ENCODE measurements around the gene ZAR1L. TPM values are rescaled to one million over a fixed set of nuclear protein-coding genes. Genes with fewer than 3 reads are reported as not detected.
A peak's percentile ranks its signal among the peaks of the same experiment; 100 is the strongest.
"Not testable (repeated sequence)": the region's sequence is repeated elsewhere in the genome, so short reads cannot be mapped to it uniquely, and the experiment has no call there.

ZAR1L gene, protein sequence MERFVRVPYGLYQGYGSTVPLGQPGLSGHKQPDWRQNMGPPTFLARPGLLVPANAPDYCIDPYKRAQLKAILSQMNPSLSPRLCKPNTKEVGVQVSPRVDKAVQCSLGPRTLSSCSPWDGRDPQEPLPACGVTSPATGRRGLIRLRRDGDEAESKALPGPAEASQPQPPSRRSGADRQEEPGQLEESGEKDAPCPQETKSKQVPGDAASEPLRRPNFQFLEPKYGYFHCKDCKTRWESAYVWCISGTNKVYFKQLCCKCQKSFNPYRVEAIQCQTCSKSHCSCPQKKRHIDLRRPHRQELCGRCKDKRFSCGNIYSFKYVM
- not detected for total RNA-seq
- polyA plus RNA-seq, result not detected
- total RNA-seq, result 1.5 reads per million, percentile 4 among the genes with 10 or more reads in this experiment

DNA sequence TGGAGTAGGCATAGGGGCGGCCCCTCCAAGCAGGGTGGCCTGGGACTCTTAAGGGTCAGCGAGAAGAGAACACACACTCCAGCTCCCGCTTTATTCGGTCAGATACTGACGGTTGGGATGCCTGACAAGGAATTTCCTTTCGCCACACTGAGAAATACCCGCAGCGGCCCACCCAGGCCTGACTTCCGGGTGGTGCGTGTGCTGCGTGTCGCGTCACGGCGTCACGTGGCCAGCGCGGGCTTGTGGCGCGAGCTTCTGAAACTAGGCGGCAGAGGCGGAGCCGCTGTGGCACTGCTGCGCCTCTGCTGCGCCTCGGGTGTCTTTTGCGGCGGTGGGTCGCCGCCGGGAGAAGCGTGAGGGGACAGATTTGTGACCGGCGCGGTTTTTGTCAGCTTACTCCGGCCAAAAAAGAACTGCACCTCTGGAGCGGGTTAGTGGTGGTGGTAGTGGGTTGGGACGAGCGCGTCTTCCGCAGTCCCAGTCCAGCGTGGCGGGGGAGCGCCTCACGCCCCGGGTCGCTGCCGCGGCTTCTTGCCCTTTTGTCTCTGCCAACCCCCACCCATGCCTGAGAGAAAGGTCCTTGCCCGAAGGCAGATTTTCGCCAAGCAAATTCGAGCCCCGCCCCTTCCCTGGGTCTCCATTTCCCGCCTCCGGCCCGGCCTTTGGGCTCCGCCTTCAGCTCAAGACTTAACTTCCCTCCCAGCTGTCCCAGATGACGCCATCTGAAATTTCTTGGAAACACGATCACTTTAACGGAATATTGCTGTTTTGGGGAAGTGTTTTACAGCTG, at the start of gene ZAR1L, which contains the start of gene BRCA2:
TSS of gene ZAR1L (minus strand) at position 126 of the 790 bp plus-strand sequence. CDS start 3,438 bp downstream, outside the sequence.
TSS of gene BRCA2 (plus strand) at position 271 of the 790 bp plus-strand sequence. CDS start 953 bp downstream, outside the sequence.
- H3K4me1 ChIP-seq (ENCODE audit: control insufficient read depth in 2 of 2, insufficient read depth in 2 of 2, low read length in 2 of 2), result peaks cover 7 to 8% of the 10 kb centered on the region in 2 donors
- Mint-ChIP-seq H3K9me3 (no peaks in the 10 kb centered on the region), H3K36me3 (peaks cover 0 to 15% (median 7%) of the 10 kb centered on the region in 5 donors), H3K4me1 (peaks cover 5 to 43% (median 9%) of the 10 kb centered on the region in 7 donors), H3K27ac (peak within 1 kb of the TSS; percentile 98 to 100 (median 100)), H3K4me3 (peak within 1 kb of the TSS; percentile 92 to 98 (median 96)), H3K27me3 (no peaks in the 10 kb centered on the region)
- CTCF ChIA-PET, result interaction anchor here (0.8 kb wide), 1 partner anchor 172 kb away, joined by 4 read pairs; no protein-coding TSS in a partner anchor
- intact Hi-C loops (cut with micrococcal nuclease), result loop anchor here (1.0 to 5.0 kb wide), 14 partner anchors 37 to 1503 kb away; partner anchors contain the start of genes N4BP2L2 (in 2 of the 2), PDS5B (in 2 of the 2), RFC3 (in 2 of the 2) and HSPH1 (in 1 of the 2)
- H3K27me3 ChIP-seq (ENCODE audit: control insufficient read depth in 2 of 2, insufficient read depth in 2 of 2, low read length in 2 of 2), result no peaks in the 10 kb centered on the region
- ATAC-seq, result peak; percentile 94
- H3K36me3 ChIP-seq (ENCODE audit: control insufficient read depth in 2 of 3, insufficient read depth in 3 of 3, low read length in 3 of 3), result peaks cover 0 to 5% (median 0%) of the 10 kb centered on the region in 3 experiments
- peak within 1 kb of the TSS; percentile 94 for H3K4me3 ChIP-seq (ENCODE audit: low read length)
- peak within 1 kb of the TSS; percentile 99 for H3K27ac ChIP-seq (ENCODE audit: low read depth, low read length)
- H3K9me3 ChIP-seq (ENCODE audit: control insufficient read depth in 2 of 3, low read length in 3 of 3), result no peaks in the 10 kb centered on the region
- POLR2A ChIA-PET, result interaction anchor here (0.6 to 3.5 kb wide), 10 partner anchors 10 to 1228 kb away, joined by 3 to 55 read pairs (median 6); partner anchors contain the start of genes FRY, N4BP2L1, N4BP2L2 and PDS5B
- DNase-seq, result peak; percentile 79 to 90 (median 86)

DNA sequence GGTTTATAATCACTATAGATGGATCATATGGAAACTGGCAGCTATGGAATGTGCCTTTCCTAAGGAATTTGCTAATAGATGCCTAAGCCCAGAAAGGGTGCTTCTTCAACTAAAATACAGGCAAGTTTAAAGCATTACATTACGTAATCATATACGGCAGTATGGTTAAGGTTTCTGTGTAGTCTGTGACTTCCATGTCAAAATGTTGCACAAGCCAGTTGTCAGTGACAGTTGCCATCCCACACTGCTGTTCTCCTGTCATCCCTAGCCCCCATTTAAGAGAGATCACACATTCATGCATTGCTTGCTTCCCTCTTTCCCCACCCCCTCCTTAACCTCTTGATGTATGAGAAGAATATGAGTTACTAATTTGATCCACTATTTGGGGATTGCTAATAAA, 47.4 kb upstream of the ZAR1L start:
- Histone ChIP-seq H3K36me3 (ENCODE audit: control insufficient read depth in 2 of 3, insufficient read depth in 3 of 3, low read length in 3 of 3) (no peaks in the 10 kb centered on the region), H3K4me1 (ENCODE audit: control insufficient read depth in 2 of 2, insufficient read depth in 2 of 2, low read length in 2 of 2) (no peaks in the 10 kb centered on the region), H3K4me3 (ENCODE audit: low read length) (no peak overlapping the region), H3K9me3 (ENCODE audit: control insufficient read depth in 2 of 3, low read length in 3 of 3) (no peaks in the 10 kb centered on the region), H3K27ac (ENCODE audit: low read depth, low read length) (no peak overlapping the region), H3K27me3 (ENCODE audit: control insufficient read depth in 2 of 2, insufficient read depth in 2 of 2, low read length in 2 of 2) (no peaks in the 10 kb centered on the region)
- Mint-ChIP-seq H3K4me3 (no peak overlapping the region), H3K9me3 (peaks cover 0 to 4% (median 0%) of the 10 kb centered on the region in 11 donors), H3K27ac (no peak overlapping the region), H3K4me1 (peaks cover 0 to 4% (median 0%) of the 10 kb centered on the region in 7 donors), H3K27me3 (no peaks in the 10 kb centered on the region), H3K36me3 (peaks cover 0 to 22% (median 5%) of the 10 kb centered on the region in 5 donors)
- POLR2A ChIA-PET, result no interaction called here
- ATAC-seq (no peak), DNase-seq (no peak)
- intact Hi-C loops (cut with micrococcal nuclease), result no loop called here
- CTCF ChIA-PET, result no interaction called here

DNA sequence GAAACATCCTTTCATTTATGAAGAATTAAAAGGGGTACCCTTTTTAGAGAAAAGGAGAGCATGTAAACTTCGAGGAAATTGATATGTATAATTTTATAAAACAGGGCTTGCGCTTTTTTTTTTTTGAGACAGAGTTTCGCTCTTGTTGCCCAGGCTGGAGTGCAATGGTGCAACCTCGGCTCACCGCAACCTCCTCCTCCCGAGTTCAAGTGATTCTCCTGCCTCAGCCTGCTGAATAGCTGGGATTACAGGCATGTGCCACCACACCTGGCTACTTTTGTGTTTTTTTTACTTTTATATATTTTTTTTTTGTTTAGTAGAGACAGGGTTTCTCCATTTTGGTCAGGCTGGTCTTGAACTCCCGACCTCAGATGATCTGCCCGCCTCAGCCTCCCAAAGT, 40.8 kb upstream of the ZAR1L start:
- H3K4me3 ChIP-seq (ENCODE audit: low read length); ATAC-seq; H3K27ac ChIP-seq (ENCODE audit: low read depth, low read length); H3K9me3 ChIP-seq (ENCODE audit: control insufficient read depth in 2 of 3, low read length in 3 of 3); POLR2A ChIA-PET; H3K27me3 Mint-ChIP-seq; intact Hi-C loops (cut with micrococcal nuclease); H3K36me3 ChIP-seq (ENCODE audit: control insufficient read depth in 2 of 3, insufficient read depth in 3 of 3, low read length in 3 of 3); H3K9me3 Mint-ChIP-seq; H3K4me1 ChIP-seq (ENCODE audit: control insufficient read depth in 2 of 2, insufficient read depth in 2 of 2, low read length in 2 of 2); H3K4me3 Mint-ChIP-seq; CTCF ChIA-PET; H3K27ac Mint-ChIP-seq; H3K4me1 Mint-ChIP-seq; DNase-seq; H3K27me3 ChIP-seq (ENCODE audit: control insufficient read depth in 2 of 2, insufficient read depth in 2 of 2, low read length in 2 of 2): not testable (repeated sequence)
- H3K36me3 Mint-ChIP-seq, result peaks cover 0 to 22% (median 4%) of the 10 kb centered on the region in 5 donors

DNA sequence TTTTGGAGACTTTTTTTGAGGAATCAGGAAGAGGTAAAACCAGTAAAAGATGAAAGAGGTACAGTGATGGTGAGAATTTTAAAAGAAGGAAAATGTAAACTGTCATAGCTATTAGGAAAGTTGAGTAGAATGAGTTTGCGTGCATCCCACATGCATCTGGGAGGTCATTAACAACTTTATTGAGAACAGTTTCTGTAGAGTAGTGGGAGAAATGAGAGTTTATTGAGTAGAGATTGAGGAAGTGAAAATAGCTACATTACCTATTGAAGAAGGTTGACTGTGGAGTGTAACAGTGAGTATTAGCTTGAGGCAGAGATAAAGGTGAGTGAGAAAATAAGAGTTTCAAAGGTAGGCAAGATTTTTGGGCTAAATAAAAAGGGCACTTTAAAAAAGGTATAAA, 38.9 kb upstream of the ZAR1L start:
- DNase-seq (no peak), ATAC-seq (no peak)
- Mint-ChIP-seq H3K9me3 (no peaks in the 10 kb centered on the region), H3K4me3 (no peak overlapping the region), H3K4me1 (peaks cover 0 to 9% (median 0%) of the 10 kb centered on the region in 7 donors), H3K27ac (no peak overlapping the region), H3K27me3 (no peaks in the 10 kb centered on the region), H3K36me3 (peaks cover 0 to 27% (median 8%) of the 10 kb centered on the region in 5 donors)
- Histone ChIP-seq H3K27ac (ENCODE audit: low read depth, low read length) (no peak overlapping the region), H3K36me3 (ENCODE audit: control insufficient read depth in 2 of 3, insufficient read depth in 3 of 3, low read length in 3 of 3) (no peaks in the 10 kb centered on the region), H3K4me3 (ENCODE audit: low read length) (no peak overlapping the region), H3K9me3 (ENCODE audit: control insufficient read depth in 2 of 3, low read length in 3 of 3) (no peaks in the 10 kb centered on the region), H3K4me1 (ENCODE audit: control insufficient read depth in 2 of 2, insufficient read depth in 2 of 2, low read length in 2 of 2) (no peaks in the 10 kb centered on the region), H3K27me3 (ENCODE audit: control insufficient read depth in 2 of 2, insufficient read depth in 2 of 2, low read length in 2 of 2) (no peaks in the 10 kb centered on the region)
- ChIA-PET CTCF (no interaction called here), POLR2A (no interaction called here)
- intact Hi-C loops (cut with micrococcal nuclease), result loop anchor here in 1 of 2 donors (5.0 kb wide), 1 partner anchor 37 kb away; the partner anchor contains the start of genes BRCA2 and ZAR1L

DNA sequence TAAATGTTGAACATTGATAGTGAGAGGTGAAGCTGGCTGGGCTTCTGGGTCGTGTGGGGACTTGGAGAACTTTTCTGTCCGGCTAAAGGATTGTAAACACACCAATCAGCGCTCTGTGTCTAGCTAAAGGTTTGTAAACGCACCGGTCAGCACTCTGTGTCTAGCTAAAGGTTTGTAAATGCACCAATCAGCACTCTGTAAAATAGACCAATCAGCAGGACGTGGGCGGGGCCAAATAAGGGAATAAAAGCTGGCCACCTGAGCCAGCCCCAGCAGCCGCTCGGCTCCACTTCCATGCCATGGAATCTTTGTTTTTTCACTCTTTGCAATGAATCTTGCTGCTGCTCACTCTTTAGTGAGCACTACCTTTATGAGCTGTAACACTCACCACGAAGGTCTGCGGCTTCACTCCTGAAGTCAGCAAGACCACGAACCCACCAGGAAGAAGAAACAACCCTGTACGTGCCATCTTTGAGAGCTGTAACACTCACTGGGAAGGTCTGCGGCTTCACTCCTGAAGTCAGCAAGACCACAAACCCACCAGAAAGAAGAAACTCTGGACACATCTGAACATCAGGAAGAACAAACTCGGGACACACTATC, 35.8 kb upstream of the ZAR1L start:
- H3K9me3 ChIP-seq (ENCODE audit: control insufficient read depth in 2 of 3, low read length in 3 of 3); H3K27me3 ChIP-seq (ENCODE audit: control insufficient read depth in 2 of 2, insufficient read depth in 2 of 2, low read length in 2 of 2); H3K27me3 Mint-ChIP-seq; H3K4me3 ChIP-seq (ENCODE audit: low read length); ATAC-seq; H3K36me3 ChIP-seq (ENCODE audit: control insufficient read depth in 2 of 3, insufficient read depth in 3 of 3, low read length in 3 of 3); POLR2A ChIA-PET; H3K9me3 Mint-ChIP-seq; H3K27ac ChIP-seq (ENCODE audit: low read depth, low read length); H3K4me3 Mint-ChIP-seq; H3K4me1 ChIP-seq (ENCODE audit: control insufficient read depth in 2 of 2, insufficient read depth in 2 of 2, low read length in 2 of 2); CTCF ChIA-PET; DNase-seq: not testable (repeated sequence)
- Mint-ChIP-seq H3K27ac (peak overlapping the region in 1 of 9 donors; percentile 9), H3K4me1 (peaks cover 0 to 22% (median 0%) of the 10 kb centered on the region in 7 donors), H3K36me3 (peaks cover 0 to 34% (median 9%) of the 10 kb centered on the region in 5 donors)
- intact Hi-C loops (cut with micrococcal nuclease), result loop anchor here in 1 of 2 donors (5.0 kb wide), 1 partner anchor 34 kb away; the partner anchor contains the start of genes BRCA2 and ZAR1L

DNA sequence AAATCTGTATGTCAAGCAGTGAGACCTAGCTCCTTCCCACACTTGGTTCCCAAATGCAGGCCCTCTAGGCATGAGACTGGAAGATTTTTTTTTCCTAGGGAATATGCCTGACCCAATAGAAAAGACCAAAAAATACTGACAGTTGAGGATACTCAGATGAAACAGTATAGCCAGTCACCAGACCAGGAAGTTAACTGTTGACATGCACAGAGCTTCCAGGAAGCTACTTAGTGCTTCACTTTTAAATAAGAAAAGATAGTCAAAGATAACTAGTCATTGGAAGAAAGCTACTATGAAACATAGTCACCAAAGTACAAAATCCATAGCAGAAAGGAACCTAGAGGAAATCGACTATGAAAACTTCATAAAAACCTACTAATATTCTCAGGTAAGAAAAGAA, 32.5 kb upstream of the ZAR1L start:
- Histone ChIP-seq H3K4me3 (ENCODE audit: low read length) (no peak overlapping the region), H3K27ac (ENCODE audit: low read depth, low read length) (no peak overlapping the region), H3K9me3 (ENCODE audit: control insufficient read depth in 2 of 3, low read length in 3 of 3) (no peaks in the 10 kb centered on the region), H3K36me3 (ENCODE audit: control insufficient read depth in 2 of 3, insufficient read depth in 3 of 3, low read length in 3 of 3) (no peaks in the 10 kb centered on the region), H3K27me3 (ENCODE audit: control insufficient read depth in 2 of 2, insufficient read depth in 2 of 2, low read length in 2 of 2) (no peaks in the 10 kb centered on the region), H3K4me1 (ENCODE audit: control insufficient read depth in 2 of 2, insufficient read depth in 2 of 2, low read length in 2 of 2) (no peaks in the 10 kb centered on the region)
- no peaks in the 10 kb centered on the region for H3K27me3 Mint-ChIP-seq
- peaks cover 0 to 22% (median 0%) of the 10 kb centered on the region in 7 donors for H3K4me1 Mint-ChIP-seq
- ChIA-PET POLR2A (no interaction called here), CTCF (interaction anchor here (0.7 kb wide), 1 partner anchor 51 kb away, joined by 3 read pairs; no protein-coding TSS in a partner anchor)
- intact Hi-C loops (cut with micrococcal nuclease), result no loop called here
- H3K4me3 Mint-ChIP-seq, result peak overlapping the region in 1 of 10 donors; percentile 31
- ATAC-seq (no peak), DNase-seq (no peak)
- peak overlapping the region in 1 of 9 donors; percentile 85 for H3K27ac Mint-ChIP-seq
- no peaks in the 10 kb centered on the region for H3K9me3 Mint-ChIP-seq
- H3K36me3 Mint-ChIP-seq, result peaks cover 0 to 31% (median 9%) of the 10 kb centered on the region in 5 donors
